Umbilical cord (tissue), 2 donors: ENCODE measurements around the gene ZNF530. TPM values are rescaled to one million over a fixed set of nuclear protein-coding genes. Genes with fewer than 3 reads are reported as not detected.

Source experiments
- DNase-seq: peaks from one replicate; pipeline ENCODE4 v3.0.0-alpha.2; 2015; ENCODE audit warnings: low spot score
- total RNA-seq: library from RNA; depleted of rRNA; stranded (reverse); fragments of >200 nt; gene quantifications from one replicate; pipeline ENCODE4 v1.2.3, GENCODE V29; 2014; ENCODE audit warnings: low replicate concordance; ENCODE audit not compliant: insufficient read depth

Gene ZNF530
- total RNA-seq, 1 donor from 2014 or later, result 2.2 TPM

- peak; percentile 96 for DNase-seq
Observed at GRCh38 chr19:57613941-57614743, 14.5 kb downstream of the ZNF530 start, which contains the start of gene ZNF134. Gene ZNF134, plus strand, starts transcription at chr19:57614242. Its CDS starts 5,227 bp downstream, at chr19:57619469.

- DNase-seq, result no peak
Observed at GRCh38 chr19:57615346-57615745, 15.7 kb downstream of the ZNF530 start.

DNA sequence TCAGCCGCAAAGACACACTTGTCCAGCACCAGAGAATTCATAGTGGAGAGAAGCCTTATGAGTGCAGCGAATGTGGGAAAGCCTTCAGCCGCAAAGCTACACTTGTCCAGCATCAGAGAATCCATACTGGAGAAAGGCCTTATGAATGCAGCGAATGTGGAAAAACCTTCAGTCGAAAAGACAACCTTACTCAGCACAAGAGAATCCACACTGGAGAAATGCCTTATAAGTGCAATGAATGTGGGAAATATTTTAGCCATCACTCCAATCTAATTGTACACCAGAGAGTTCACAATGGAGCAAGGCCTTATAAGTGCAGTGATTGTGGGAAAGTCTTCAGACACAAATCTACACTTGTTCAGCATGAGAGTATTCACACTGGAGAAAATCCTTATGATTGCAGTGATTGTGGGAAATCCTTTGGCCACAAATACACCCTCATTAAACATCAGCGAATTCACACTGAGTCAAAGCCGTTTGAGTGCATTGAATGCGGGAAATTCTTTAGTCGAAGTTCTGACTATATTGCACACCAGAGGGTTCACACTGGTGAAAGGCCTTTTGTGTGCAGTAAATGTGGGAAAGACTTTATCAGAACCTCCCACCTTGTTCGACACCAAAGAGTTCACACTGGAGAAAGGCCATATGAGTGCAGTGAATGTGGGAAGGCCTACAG, 21.1 kb downstream of the ZNF530 start:
- DNase-seq, result no peak

- no peak for DNase-seq
Observed at GRCh38 chr19:57623091-57623490, 23.4 kb downstream of the ZNF530 start.

DNA sequence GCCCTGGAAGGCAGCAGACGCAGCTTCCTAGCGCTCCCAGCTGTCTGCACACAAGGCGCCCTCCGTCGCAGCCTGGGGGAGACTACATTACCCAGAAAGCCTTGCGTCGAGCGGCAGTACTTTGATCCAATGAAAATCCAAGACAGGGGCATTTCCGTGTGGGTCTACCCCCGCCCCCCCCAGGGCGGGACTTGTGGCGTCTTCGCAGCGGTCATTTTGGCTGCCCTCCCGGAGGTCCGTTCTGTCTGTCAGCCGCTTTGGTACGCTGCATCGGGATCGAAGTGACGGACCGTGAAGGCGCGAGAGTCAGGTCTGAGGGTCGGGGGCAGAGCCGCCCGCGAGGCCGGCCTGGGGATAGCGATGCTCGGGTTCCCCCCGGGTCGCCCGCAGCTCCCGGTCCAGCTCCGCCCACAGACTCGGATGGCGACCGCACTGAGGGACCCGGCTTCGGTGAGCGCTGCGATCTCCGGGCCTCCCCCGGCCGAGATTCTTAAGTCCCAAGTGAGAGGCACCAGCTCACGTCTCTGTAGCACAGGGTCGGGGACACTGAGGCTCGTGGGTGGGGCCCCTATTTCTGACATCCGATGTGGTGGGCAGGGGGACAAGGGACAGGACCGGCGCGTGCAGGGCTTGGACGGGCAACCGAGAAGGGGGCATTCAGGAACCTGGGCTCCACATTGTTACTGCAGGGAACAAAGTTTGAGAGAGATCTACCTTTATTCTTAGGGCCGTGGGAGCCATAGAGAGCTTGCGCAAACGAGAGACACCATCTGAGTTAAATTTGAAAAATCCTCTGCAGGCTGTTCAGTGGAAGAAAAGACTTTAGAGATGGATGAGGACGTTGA, 33.5 kb downstream of the ZNF530 start, which contains the start of gene ZNF211:
Gene ZNF211 (plus strand): TSS at position 182 of the 845 bp plus-strand sequence. CDS start 179 bp downstream, at position 361.
- peak; percentile 98 for DNase-seq

- no peak for DNase-seq
Observed at GRCh38 chr19:57633832-57634131, 34.1 kb downstream of the ZNF530 start.

DNA sequence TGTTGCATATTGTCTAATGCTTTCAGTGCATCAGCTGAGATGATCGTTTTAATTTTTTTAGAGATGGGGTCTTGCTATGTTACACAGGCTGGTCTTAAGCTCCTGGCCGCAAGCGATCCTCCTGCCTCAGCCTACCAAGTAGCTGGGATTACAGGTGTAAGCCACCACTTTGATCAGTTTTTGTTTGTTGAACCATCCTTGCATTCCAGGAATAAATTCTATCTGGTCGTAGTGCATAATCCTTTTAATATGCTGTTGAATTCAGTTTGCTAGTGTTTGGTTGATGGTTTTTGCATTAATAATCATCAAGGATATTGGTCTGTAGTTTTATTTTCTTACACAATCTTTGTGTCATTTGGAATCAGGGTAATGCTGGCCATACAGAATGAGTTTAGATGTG, 37.7 kb downstream of the ZNF530 start:
- DNase-seq, result no peak

DNA sequence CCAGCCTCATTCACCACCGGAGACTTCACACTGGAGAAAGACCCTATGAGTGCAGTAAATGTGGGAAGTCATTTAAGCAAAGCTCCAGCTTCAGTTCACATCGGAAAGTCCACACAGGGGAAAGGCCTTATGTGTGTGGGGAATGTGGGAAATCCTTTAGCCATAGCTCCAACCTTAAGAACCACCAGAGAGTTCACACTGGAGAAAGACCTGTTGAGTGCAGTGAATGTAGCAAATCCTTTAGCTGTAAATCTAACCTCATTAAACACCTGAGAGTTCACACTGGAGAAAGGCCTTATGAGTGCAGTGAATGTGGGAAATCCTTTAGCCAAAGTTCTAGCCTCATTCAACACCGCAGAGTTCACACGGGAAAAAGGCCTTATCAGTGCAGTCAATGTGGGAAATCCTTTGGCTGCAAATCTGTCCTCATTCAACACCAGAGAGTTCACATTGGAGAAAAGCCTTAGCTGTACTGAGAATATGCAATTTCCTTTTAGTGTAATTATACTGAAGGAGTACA, 42.1 kb downstream of the ZNF530 start:
- no peak for DNase-seq

DNA sequence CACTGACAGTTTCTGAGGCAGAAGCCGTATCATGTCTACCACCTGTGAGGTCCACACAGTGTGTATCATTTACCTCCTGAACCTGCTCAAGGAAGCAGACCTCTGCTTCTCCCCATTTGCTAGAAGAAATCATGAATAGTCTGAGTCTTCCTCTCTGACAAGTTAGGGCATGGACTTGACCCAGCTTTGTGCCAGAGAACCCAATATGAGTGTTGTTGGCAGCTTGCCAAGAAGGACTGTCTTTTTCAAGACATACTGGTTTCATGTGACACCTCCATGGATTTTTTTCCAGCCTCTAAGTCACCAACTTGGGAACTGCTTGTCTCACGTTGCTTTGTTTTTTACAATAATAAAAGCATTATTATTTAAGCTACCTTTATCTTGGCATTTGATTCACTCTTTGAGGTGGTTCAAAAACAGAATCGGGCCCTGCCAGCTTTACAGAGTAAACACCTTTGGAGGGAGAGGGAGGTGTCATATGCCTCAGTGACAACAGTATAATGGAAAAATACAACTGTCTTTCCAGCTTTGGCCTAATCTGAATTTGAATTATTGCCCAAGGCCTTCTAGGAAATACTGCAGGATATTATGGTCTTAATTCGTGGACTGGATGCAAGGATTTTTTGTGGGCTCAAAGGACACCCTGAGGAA, 42.8 kb downstream of the ZNF530 start:
- DNase-seq, result peak; percentile 10

DNA sequence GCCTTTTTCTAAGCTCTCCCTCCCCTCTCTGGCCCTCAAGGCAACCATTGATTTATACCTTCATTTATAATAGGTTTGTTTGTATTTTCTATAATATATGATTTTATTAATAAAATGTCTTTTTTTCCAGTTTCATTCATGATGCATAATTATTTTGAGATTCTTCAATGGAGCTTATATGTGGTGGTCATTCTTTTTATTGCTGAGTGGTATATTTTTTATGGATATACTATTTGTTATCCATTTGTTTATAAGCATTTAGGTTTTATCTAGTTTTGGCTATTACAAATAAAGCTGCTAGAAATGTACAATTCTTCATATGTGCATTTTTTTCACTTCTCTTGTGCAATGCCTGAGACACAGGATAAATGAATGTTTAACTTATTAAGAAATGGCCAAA, 44.0 kb downstream of the ZNF530 start:
- DNase-seq, result no peak

GRCh38 chr19:57648331-57649003, 48.8 kb downstream of the ZNF530 start:
- DNase-seq, result no peak

- no peak for DNase-seq
Observed at GRCh38 chr19:57651654-57651996, 51.9 kb downstream of the ZNF530 start.

- DNase-seq, result no peak
Observed at GRCh38 chr19:57653689-57654088, 54.0 kb downstream of the ZNF530 start.

DNA sequence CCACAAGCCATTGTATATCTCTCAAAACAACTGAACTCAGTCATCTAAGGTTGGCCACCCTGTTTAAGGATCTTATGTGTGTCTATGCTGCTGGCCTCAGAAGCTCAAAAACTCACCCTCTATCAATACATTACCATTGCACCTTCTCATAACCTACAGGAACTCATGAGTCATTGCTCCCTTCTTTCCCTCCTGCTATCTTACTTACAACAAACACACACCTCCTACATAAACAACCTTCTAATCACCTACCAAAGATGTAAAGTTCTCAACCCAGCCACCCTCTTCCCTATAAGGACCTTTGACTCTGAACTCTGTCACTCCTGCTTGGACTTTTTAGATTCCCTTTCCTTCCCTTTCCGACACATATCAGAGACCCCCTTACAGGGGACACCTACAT, 55.8 kb downstream of the ZNF530 start:
- DNase-seq, result no peak

GRCh38 chr19:57656346-57656745, 56.7 kb downstream of the ZNF530 start:
- no peak for DNase-seq

Other genes starting within 250 kb of the ZNF530 start
- gene ZNF304, start 248.6 kb upstream of the ZNF530 start, total RNA-seq, result 12.8 TPM
- 3.1 TPM for gene TRAPPC2B, start 236.3 kb upstream of the ZNF530 start, total RNA-seq
- 5.3 TPM for gene ZNF547, start 236.3 kb upstream of the ZNF530 start, total RNA-seq
- gene ZNF548, start 210.0 kb upstream of the ZNF530 start, total RNA-seq, result 33.7 TPM
- 18.5 TPM for gene ZNF17, start 188.7 kb upstream of the ZNF530 start, total RNA-seq
- 10.1 TPM for gene ZNF749, start 164.6 kb upstream of the ZNF530 start, total RNA-seq
- 4.3 TPM for gene VN1R1, start 142.7 kb upstream of the ZNF530 start, total RNA-seq
- gene ZNF772, start 122.3 kb upstream of the ZNF530 start, total RNA-seq, result 13.7 TPM
- gene ZNF419, start 112.1 kb upstream of the ZNF530 start, total RNA-seq, result 32.7 TPM
- gene ZNF773, start 99.9 kb upstream of the ZNF530 start, total RNA-seq, result 13.5 TPM
- 12.5 TPM for gene ZNF549, start 72.5 kb upstream of the ZNF530 start, total RNA-seq
- 2.9 TPM for gene ZNF550, start 40.0 kb upstream of the ZNF530 start, total RNA-seq
- gene ZNF416, start 21.0 kb upstream of the ZNF530 start, total RNA-seq, result 1.2 TPM
- 14.4 TPM for gene ZIK1, start 15.7 kb upstream of the ZNF530 start, total RNA-seq
- 42.6 TPM for gene ZNF134, start 14.4 kb downstream of the ZNF530 start, total RNA-seq
- gene ZNF211, start 33.3 kb downstream of the ZNF530 start, total RNA-seq, result 20.5 TPM
- gene ZSCAN4, start 69.0 kb downstream of the ZNF530 start, total RNA-seq, result not detected
- 13.0 TPM for gene ZNF551, start 82.1 kb downstream of the ZNF530 start, total RNA-seq
- 8.2 TPM for gene ZNF154, start 109.3 kb downstream of the ZNF530 start, total RNA-seq
- gene ZNF671, start 127.7 kb downstream of the ZNF530 start, total RNA-seq, result 10.4 TPM
- gene ZNF776, start 146.9 kb downstream of the ZNF530 start, total RNA-seq, result 25.8 TPM
- 19.3 TPM for gene ZNF586, start 169.8 kb downstream of the ZNF530 start, total RNA-seq
- 3.1 TPM for gene ZNF552, start 215.0 kb downstream of the ZNF530 start, total RNA-seq
- 29.1 TPM for gene ZNF587B, start 230.4 kb downstream of the ZNF530 start, total RNA-seq
- 27.0 TPM for gene ZNF587, start 250.0 kb downstream of the ZNF530 start, total RNA-seq